ENCODE measurements around the gene SRP54.
"Not testable (repeated sequence)": the region's sequence is repeated elsewhere in the genome, so short reads cannot be mapped to it uniquely, and the experiment has no call there.

The SRP54 gene

DNA sequence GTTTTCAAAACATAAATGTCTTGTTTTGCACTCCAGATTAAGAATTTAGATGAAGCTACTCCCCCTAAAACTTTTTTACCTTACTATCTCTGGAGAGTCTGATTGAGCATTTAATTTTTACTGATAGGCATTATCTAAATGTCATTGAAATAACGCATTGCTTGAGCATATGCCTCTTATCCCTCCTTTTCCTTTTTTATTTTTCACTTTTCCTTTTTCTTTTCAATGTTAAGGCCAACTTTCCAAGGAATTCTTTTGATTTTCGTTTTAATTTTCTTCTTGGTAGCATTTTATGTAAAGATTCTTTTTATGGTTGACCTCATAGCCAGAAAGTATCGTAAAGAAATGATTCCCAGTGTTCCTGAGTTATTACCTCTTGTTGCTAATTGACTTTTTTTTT lies 2.9 kb downstream of the SRP54 start:
- no peak for DNase-seq

GRCh38 chr14:34987180-34987579 lies 4.4 kb downstream of the SRP54 start:
- DNase-seq = no peak

- DNase-seq = no peak
Observed at GRCh38 chr14:34989762-34990161, 7.0 kb downstream of the SRP54 start.

DNA sequence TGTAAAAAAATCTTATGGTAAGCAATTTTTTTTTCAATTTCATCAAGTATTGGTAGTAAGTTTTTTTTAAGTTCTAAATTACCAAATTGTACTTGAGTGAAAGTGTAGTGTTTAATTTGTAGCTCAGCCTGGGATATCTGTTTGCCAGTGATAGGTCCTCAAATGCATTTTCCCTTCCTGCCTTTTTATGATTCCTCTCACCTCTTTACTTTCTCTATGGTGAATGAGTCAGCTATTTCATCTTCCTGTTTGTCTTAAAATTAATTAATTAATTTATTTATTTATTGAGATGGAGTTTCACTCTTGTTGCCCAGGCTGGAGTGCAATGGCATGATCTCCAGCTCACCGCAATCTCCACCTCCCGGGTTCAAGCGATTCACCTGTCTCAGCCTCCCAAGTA lies 10.6 kb downstream of the SRP54 start:
- DNase-seq = no peak

- DNase-seq = no peak
Observed at GRCh38 chr14:34994668-34995067, 11.9 kb downstream of the SRP54 start.

DNA sequence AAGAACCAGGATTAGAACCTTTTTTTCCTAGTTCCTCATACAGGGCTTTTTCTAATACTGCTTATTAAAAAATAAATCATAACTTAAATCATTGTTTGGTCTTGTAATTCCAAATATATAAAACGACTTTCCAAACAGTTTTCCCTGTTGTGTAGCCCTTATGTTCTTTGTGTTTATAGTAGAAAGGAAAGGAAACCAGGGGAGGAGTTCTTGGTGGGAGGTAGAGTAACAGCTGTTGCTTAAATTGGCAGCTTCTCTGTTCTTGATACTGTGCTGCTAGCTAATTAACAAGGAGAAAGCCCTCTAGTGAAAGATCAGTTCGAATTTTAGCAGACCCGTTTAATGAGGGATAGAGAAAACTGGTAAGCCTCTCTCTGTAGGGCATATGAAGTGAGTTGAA lies 15.0 kb downstream of the SRP54 start:
- DNase-seq = no peak

DNA sequence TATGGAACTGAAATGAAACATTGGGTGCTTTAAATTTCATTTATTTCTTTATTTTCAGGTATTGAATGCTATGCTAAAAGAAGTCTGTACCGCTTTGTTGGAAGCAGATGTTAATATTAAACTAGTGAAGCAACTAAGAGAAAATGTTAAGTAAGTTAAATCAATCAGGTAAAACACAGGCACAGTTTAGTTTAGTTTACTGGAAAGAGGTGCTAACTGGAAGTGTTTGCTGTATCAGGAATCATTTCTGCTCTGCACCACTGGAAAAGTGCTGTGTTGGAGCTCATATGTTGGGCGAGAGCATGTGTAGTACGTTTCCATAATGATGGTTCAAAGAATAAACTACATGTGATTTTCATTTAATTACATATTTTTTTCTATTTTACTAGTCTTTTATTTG lies 16.7 kb downstream of the SRP54 start:
- DNase-seq = no peak

DNA sequence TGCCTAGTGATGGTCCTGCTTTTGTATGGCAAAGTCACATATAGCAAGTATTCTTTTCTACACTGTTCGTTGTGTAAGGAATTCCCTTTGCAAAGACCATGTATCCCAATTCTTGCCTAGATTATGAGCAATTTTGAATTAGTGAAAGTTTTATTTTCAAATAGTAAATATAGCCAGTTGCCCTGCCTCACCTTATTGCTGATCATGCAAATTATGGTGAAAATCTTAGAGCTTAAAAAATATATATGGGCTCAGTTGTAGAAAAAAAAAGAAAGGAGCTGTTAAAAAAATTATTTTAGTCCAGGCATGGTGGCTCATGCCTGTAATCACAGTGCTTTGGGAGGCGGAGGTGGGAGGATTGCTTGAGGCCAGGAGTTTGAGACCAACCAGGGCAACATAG lies 18.8 kb downstream of the SRP54 start:
- no peak for DNase-seq

- no peak for DNase-seq
Observed at GRCh38 chr14:35004839-35005238, 22.0 kb downstream of the SRP54 start.

DNA sequence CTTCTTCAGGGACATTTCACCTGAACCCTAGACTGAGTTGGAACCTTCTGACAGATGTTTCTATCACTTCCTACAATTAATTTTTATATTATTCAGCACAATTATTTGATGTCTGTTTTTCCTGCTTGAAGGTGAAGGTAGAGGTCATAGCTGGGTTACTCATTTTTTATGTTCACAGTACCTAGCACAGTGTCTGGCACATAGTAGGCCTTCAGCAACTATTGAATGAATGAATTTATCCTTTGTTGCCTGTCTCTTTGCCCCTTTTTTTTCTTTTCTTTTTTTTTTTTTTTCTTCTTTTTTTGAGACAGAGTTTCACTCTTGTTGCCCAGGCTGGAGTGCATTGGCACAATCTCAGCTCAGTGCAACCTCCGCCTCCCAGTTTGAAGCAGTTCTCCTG lies 33.8 kb downstream of the SRP54 start:
- DNase-seq = no peak

GRCh38 chr14:35020713-35021112 lies 37.9 kb downstream of the SRP54 start:
- DNase-seq = no peak

- DNase-seq = no peak
Observed at GRCh38 chr14:35028435-35028834, 45.6 kb downstream of the SRP54 start.

DNA sequence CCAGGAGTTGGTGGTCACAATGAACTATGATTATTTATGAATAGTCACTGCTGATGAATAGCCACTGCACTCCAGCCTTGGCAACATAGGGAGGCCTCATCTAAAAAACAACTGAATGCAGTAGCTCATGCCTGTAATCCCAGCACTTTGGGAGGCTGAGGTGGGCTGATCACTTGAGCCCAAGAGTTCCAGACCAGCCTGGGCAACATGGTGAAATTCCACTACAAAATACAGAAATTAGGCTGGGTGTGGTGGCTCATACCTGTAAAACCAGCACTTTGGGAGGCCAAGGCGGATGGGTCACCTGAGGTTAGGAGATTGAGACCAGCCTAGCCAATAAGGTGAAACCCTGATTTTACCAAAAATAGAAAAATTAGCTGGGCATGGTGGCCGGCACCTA lies 49.8 kb downstream of the SRP54 start:
- no peak for DNase-seq

DNA sequence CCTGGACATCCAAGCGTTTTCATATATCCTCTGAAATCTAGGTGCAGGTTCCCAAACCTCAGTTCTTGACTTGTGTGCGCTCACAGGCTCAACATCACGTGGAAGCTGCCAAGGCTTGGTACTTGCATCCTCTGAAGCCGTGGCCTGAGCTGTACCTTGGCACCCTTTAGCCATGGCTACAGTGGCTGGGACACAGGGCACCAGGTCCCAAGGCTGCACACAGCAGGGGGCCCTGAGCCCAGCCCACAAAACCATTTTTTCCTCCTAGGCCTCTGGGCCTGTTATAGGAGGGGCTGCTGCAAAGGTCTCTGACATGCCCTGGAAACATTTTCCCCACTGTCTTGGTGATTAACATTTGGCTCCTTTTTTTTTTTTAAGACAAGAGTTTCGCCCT lies 51.6 kb downstream of the SRP54 start:
- no peak for DNase-seq

DNA sequence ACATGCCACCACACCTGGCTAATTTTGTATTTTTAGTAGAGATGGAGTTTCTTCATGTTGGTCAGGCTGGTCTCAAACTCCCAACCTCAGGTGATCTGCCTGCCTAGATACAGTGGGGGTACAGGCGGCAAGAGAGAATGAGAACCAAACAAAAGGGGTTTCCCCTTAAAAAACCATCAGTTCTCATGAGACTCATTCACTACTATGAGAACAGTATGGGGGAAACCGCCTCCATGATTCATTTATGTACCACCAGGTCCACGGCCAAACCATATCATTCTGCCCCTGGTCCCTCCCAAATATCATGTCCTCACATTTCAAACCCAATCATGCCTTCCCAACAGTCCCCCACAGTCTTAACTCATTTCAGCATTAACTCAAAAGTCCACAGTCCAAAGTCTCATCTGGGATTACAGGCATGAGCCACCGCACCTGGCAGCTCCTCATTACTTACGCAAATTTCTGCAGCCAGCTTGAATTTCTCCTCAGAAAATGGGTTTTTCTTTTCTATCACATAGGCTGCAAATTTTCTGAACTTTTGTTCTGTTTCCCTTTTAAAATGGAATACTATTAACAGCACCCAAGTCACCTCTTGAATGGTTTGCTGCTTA lies 52.3 kb downstream of the SRP54 start:
- DNase-seq = not testable (repeated sequence)

- DNase-seq = not testable (repeated sequence)
Observed at GRCh38 chr14:35038312-35038711, 55.5 kb downstream of the SRP54 start.

GRCh38 chr14:35042632-35043031 lies 59.8 kb downstream of the SRP54 start:
- DNase-seq = no peak

- no peak for DNase-seq
Observed at GRCh38 chr14:35043046-35043445, 60.3 kb downstream of the SRP54 start.

- DNase-seq = peak; percentile 21
Observed at GRCh38 chr14:35044939-35045797, 62.4 kb downstream of the SRP54 start.

- DNase-seq = no peak
Observed at GRCh38 chr14:35045798-35046047, 62.9 kb downstream of the SRP54 start.

- DNase-seq = peak; percentile 99
Observed at GRCh38 chr14:35046048-35046750, 63.4 kb downstream of the SRP54 start, which contains the start of gene FAM177A1. TSS of gene FAM177A1 (plus strand) at chr14:35046272. CDS start at chr14:35046464, 192 bp downstream.

GRCh38 chr14:35046751-35047536 lies 64.2 kb downstream of the SRP54 start:
- DNase-seq = no peak

GRCh38 chr14:35047976-35048513 lies 65.3 kb downstream of the SRP54 start:
- DNase-seq = no peak

Measured in stimulated activated CD4-positive, alpha-beta T cell treated with anti-CD3 and anti-CD28 coated beads, Interleukin-15, amount 100 ng/mL, for 24 hours (primary cell).